Nephron (organoid): ENCODE measurements around the gene ITGA11.

Source experiments
- H3K27ac Mint-ChIP-seq, 3 experiments: 2 replicates each; pipeline ENCODE4 v1.8.0; 2020; ENCODE audit warnings: mixed read lengths in 3 of 3, mild to moderate bottlenecking in 2 of 3, moderate library complexity in 1 of 3
- H3K27me3 Mint-ChIP-seq: 2 replicates; pipeline ENCODE4 v1.8.0; 2021; ENCODE audit warnings: low read depth, mild to moderate bottlenecking, moderate library complexity, mixed read lengths
- H3K36me3 Mint-ChIP-seq: 2 replicates; pipeline ENCODE4 v1.8.0; 2020; ENCODE audit warnings: low read depth, mixed read lengths
- H3K4me1 Mint-ChIP-seq: 2 replicates; pipeline ENCODE4 v1.8.0; 2020; ENCODE audit warnings: mixed read lengths
- H3K4me3 Mint-ChIP-seq, 3 experiments: 2 replicates each; pipeline ENCODE4 v1.8.0; 2020; ENCODE audit warnings: mild to moderate bottlenecking in 3 of 3, mixed read lengths in 3 of 3, moderate library complexity in 2 of 3
- H3K9me3 Mint-ChIP-seq: 2 replicates; pipeline ENCODE4 v1.8.0; 2020; ENCODE audit warnings: mixed read lengths
- CTCF ChIP-seq, 3 experiments: fragments of 200-600 bp; sonication (generic); IDR thresholded peaks; one replicate each; pipeline ENCODE4 v1.5.0; 2021; ENCODE audit warnings: antibody characterized with exemption in 3 of 3; ENCODE audit not compliant: unreplicated experiment in 3 of 3

The ITGA11 gene

GRCh38 chr15:68421798-68422402, 10.1 kb downstream of the ITGA11 start:
- peaks cover 50% of the 10 kb centered on the region for H3K4me1 Mint-ChIP-seq
- no peak for TF ChIP-seq CTCF (IDR thresholded peaks at IDR 0.05; ENCODE audit: unreplicated experiment in 3 of 3)
- peaks cover 17% of the 10 kb centered on the region for H3K27me3 Mint-ChIP-seq
- no peaks in the 10 kb centered on the region for H3K9me3 Mint-ChIP-seq
- H3K27ac Mint-ChIP-seq = peak overlapping the region; percentile 8 to 80 (median 23)
- no peaks in the 10 kb centered on the region for H3K36me3 Mint-ChIP-seq
- no peak overlapping the region for H3K4me3 Mint-ChIP-seq

GRCh38 chr15:68421115-68421551, 10.8 kb downstream of the ITGA11 start:
- Mint-ChIP-seq H3K36me3 (no peaks in the 10 kb centered on the region), H3K4me3 (peak overlapping the region in 1 of 3 experiments; percentile 5), H3K4me1 (peaks cover 52% of the 10 kb centered on the region), H3K27me3 (peaks cover 17% of the 10 kb centered on the region), H3K9me3 (no peaks in the 10 kb centered on the region), H3K27ac (peak overlapping the region; percentile 23 to 80 (median 49))
- TF ChIP-seq CTCF (IDR thresholded peaks at IDR 0.05; ENCODE audit: unreplicated experiment in 3 of 3) = no peak

- H3K27ac Mint-ChIP-seq = peak overlapping the region; percentile 23 to 73 (median 46)
- H3K27me3 Mint-ChIP-seq = peaks cover 17% of the 10 kb centered on the region
- peaks cover 61% of the 10 kb centered on the region for H3K4me1 Mint-ChIP-seq
- H3K36me3 Mint-ChIP-seq = no peaks in the 10 kb centered on the region
- H3K4me3 Mint-ChIP-seq = no peak overlapping the region
- H3K9me3 Mint-ChIP-seq = no peaks in the 10 kb centered on the region
- no peak for TF ChIP-seq CTCF (IDR thresholded peaks at IDR 0.05; ENCODE audit: unreplicated experiment in 3 of 3)
Observed at GRCh38 chr15:68420186-68420684, 11.7 kb downstream of the ITGA11 start.

- peaks cover 67% of the 10 kb centered on the region for H3K4me1 Mint-ChIP-seq
- no peaks in the 10 kb centered on the region for H3K36me3 Mint-ChIP-seq
- no peaks in the 10 kb centered on the region for H3K9me3 Mint-ChIP-seq
- H3K4me3 Mint-ChIP-seq = no peak overlapping the region
- no peak for TF ChIP-seq CTCF (IDR thresholded peaks at IDR 0.05; ENCODE audit: unreplicated experiment in 3 of 3)
- H3K27ac Mint-ChIP-seq = peak overlapping the region; percentile 92 to 93 (median 93)
- peaks cover 17% of the 10 kb centered on the region for H3K27me3 Mint-ChIP-seq
Observed at GRCh38 chr15:68419301-68420175, 12.4 kb downstream of the ITGA11 start.

- no peak for TF ChIP-seq CTCF (IDR thresholded peaks at IDR 0.05; ENCODE audit: unreplicated experiment in 3 of 3)
- peaks cover 69% of the 10 kb centered on the region for H3K4me1 Mint-ChIP-seq
- no peaks in the 10 kb centered on the region for H3K9me3 Mint-ChIP-seq
- peaks cover 13% of the 10 kb centered on the region for H3K27me3 Mint-ChIP-seq
- H3K36me3 Mint-ChIP-seq = no peaks in the 10 kb centered on the region
- H3K27ac Mint-ChIP-seq = peak overlapping the region; percentile 92 to 93 (median 93)
- H3K4me3 Mint-ChIP-seq = peak overlapping the region in 2 of 3 experiments; percentile 18 to 24
Observed at GRCh38 chr15:68418611-68419161, 13.3 kb downstream of the ITGA11 start.
